GM12864 (cell line): ENCODE data around the gene STAT3.
"Not testable (repeated sequence)": the region's sequence is repeated elsewhere in the genome, so short reads cannot be mapped to it uniquely, and the experiment has no call there.

ENCODE experiments used
- DNase-seq: peaks from one replicate; pipeline ENCODE4 v3.0.0-alpha.2; 2011; ENCODE audit warnings: low read depth
- H3K4me3 ChIP-seq: 2 replicates; pipeline ENCODE4 v1.5.1; 2011; ENCODE audit warnings: mild to moderate bottlenecking, low read depth, low read length, control low read depth
- TF ChIP-seq, protein P1 (sequence below): IDR thresholded peaks from 2 replicates; pipeline ENCODE4 v1.5.1; 2011; ENCODE audit warnings: low read depth, mild to moderate bottlenecking, moderate library complexity, low read length, control low read depth, inconsistent platforms; ENCODE audit errors: missing control alignments

STAT3 gene

DNA sequence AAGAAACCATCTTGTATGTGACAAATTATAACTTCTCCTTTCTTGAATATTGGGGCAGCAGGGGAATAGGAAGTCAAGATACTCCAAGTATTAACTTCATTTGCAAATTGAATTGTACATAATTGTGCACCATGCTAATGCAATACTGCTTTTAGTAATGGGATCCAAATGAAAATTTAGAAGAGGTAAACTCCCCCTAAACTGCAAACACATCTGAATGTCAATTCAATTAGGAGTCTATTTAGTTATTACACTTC lies 116.5 kb downstream of the STAT3 start:
- DNase-seq = no peak
- H3K4me3 ChIP-seq = no peak overlapping the region
- TF ChIP-seq, protein P1, sequence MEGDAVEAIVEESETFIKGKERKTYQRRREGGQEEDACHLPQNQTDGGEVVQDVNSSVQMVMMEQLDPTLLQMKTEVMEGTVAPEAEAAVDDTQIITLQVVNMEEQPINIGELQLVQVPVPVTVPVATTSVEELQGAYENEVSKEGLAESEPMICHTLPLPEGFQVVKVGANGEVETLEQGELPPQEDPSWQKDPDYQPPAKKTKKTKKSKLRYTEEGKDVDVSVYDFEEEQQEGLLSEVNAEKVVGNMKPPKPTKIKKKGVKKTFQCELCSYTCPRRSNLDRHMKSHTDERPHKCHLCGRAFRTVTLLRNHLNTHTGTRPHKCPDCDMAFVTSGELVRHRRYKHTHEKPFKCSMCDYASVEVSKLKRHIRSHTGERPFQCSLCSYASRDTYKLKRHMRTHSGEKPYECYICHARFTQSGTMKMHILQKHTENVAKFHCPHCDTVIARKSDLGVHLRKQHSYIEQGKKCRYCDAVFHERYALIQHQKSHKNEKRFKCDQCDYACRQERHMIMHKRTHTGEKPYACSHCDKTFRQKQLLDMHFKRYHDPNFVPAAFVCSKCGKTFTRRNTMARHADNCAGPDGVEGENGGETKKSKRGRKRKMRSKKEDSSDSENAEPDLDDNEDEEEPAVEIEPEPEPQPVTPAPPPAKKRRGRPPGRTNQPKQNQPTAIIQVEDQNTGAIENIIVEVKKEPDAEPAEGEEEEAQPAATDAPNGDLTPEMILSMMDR = no peak

DNA sequence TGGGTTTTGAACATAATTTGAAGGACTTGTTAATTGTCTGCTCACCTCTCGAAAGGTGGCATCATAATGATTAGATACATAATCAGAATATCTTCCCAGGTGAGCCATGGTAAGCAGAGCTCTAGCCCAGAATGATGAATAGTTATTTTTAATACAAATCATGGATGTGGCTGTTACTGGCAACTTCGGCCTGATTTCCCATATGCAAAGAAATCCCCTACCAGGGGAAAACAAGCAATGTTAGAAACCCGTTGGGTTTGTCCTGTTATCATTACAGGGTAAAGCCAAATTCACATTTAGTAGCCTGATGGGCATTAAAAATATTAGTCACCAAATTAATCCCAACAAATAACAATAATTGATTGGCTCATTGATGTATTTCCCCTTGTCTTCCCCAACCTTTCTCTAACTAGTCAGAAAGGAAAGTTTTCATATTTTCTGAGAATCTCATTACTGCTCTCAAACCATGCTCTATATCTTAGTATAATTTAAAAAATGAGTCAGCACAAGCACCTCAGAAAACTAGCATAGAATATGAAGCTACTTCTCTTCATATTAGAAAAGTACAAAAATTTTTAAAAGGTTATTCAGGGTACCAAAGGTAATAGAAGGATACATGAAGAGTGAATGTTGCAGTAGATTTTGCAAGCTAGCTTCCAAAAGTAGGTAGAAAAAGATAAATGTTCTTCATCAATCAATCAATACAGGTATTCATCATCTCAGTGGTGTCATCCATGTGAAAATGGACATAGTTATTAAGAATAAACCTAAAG lies 117.0 kb downstream of the STAT3 start:
- TF ChIP-seq, protein P1 = no peak
- DNase-seq = no peak
- H3K4me3 ChIP-seq = no peak overlapping the region

DNA sequence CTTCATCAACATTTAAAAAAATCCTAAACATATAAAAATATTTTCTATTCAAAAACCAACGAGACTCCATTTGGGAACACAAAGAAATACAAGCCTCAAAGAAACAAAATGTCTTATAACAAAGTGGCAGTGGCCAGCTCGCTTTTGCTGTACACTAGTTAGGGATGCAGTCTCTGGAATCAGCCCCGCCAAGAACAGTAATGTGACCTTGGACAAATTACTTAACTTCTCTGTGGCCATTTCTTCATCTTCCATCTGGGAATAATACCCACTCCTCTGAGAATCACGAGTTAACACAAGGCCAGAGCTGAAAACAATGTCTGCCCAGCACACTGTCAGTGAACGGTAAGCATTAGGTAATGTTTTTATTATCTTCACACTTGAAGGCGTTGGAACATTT lies 117.6 kb downstream of the STAT3 start:
- no peak for DNase-seq
- TF ChIP-seq, protein P1 = no peak
- no peak overlapping the region for H3K4me3 ChIP-seq

DNA sequence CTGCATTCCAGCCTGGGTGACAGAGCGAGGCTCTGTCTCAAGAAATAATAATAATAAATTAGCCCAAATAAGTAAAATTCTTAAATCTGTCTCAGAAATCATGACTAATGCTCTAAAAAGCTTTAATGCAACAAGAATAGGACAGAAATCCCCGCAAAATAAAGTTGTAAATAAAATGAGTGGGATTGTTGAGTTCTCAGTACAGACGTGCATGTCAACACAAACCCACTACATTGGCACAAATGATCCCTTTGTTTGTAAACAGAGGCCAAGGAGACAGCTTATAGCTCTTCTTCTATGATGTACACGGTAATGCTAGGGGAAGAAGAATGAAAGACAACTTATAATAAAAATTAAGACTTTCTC lies 118.1 kb downstream of the STAT3 start:
- DNase-seq = no peak
- no peak overlapping the region for H3K4me3 ChIP-seq
- TF ChIP-seq, protein P1 = no peak

DNA sequence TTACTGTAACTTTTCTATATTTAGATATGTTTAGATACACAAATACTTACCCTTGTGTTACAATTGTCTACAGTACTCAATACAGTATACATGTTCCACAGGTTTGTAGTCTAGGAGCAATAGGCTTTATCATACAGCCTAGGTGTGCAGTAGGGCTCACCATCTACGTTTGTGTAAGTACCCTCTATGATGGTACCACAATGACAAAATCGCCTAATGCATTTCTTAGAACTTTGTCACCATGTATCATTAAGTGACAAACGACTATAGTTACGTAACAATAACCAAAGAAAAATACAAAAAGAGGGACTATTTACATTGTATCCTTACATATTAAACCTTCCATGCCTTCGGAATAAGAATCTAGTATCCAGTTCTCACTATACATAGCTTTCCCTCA lies 120.0 kb downstream of the STAT3 start:
- no peak for DNase-seq
- H3K4me3 ChIP-seq = no peak overlapping the region
- TF ChIP-seq, protein P1 = no peak

DNA sequence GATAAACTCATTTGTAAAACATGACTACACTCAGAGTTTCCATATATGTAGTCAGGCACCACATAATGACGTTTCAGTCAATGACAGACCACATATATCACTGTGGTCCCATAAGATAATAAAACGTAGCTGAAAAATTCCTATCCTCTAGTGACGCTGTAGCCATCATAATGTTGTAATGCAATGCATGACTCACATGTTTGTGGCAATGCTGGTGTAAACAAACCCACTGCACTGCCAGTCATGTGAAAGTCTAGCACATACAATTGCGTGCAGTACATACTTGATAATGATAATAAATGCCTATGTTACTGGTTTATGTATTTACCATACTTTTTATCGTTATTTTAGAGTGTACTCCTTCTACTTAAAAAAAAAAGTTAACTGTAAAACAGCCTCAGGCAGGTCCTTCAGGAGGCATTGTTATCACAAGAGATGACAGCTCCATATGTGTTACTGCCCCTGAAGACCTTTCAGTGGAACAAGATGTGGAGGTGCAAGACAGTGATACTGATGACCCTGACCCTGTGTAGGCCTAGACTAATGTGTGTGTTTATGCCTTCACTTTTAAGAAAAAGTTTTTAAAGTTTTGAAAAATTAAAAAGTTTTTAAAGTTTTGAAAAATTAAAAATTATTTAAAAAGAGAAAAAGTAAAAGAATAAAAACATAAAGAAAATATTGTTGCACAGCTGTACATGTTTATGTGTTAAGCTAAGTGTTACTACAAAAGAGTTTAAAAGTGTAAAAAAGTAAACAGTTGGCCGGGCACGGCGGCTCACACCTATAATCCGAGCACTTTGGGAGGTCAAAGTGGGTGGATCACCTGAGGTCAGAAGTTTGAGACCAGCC lies 121.1 kb downstream of the STAT3 start:
- no peak overlapping the region for H3K4me3 ChIP-seq
- no peak for DNase-seq
- TF ChIP-seq, protein P1 = no peak

DNA sequence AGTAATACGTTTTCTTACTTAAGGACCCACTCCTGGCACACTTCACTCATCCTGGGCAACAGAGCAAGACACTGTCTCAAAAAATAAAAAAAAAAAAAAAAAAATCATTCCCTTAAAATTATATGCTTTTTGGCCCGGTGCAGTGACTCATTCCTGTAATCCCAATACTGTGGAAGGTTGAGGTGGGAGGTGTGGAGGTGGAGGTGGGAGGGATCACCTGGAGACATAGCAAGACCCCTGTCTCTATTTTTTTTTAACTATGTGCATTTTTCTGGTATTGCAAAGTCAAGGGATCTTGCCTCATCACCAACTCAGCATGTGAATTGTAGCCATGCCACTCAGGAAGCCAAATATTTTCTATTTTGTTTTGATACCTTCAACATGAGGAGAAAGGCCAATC lies 121.8 kb downstream of the STAT3 start:
- TF ChIP-seq, protein P1 = no peak
- no peak for DNase-seq
- H3K4me3 ChIP-seq = no peak overlapping the region

DNA sequence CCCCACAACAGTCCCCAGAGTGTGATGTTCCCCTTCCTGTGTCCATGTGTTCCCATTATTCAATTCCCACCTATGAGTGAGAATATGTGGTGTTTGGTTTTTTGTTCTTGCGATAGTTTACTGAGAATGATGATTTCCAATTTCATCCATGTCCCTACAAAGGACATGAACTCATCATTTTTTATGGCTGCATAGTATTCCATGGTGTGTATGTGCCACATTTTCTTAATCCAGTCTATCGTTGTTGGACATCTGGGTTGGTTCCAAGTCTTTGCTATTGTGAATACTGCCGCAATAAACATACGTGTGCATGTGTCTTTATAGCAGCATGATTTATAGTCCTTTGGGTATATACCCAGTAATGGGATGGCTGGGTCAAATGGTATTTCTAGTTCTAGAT lies 123.9 kb downstream of the STAT3 start:
- not testable (repeated sequence) for DNase-seq, H3K4me3 ChIP-seq
